Astrocyte (in vitro differentiated cells and primary cell): ENCODE measurements around the gene KMT2C.
"Not testable (repeated sequence)": the region's sequence is repeated elsewhere in the genome, so short reads cannot be mapped to it uniquely, and the experiment has no call there.

Experiments
- CTCF ChIP-seq: IDR thresholded peaks from 2 replicates; pipeline ENCODE4 v1.5.1; 2011; ENCODE audit warnings: low read depth, mild to moderate bottlenecking, inconsistent platforms, low read length, moderate library complexity; ENCODE audit not compliant: insufficient read depth
- EZH2 ChIP-seq: IDR thresholded peaks from 2 replicates; pipeline ENCODE4 v1.6.1; 2012; ENCODE audit warnings: mild to moderate bottlenecking, low read length, inconsistent platforms; ENCODE audit not compliant: insufficient read depth

GRCh38 chr7:152264915-152265314 lies 170.9 kb downstream of the KMT2C start:
- not testable (repeated sequence) for TF ChIP-seq CTCF, EZH2
